OCI-LY1 (cell line): Measurements from ENCODE around the gene TMEM151B.

Experiments
- H2AFZ ChIP-seq: fragments of 200-600 bp; sonication (generic), shearing (Covaris generic); 2 replicates; pipeline ENCODE4 v1.6.0; 2014; ENCODE audit warnings: antibody characterized with exemption, mild to moderate bottlenecking, low read length
- H3F3A ChIP-seq: fragments of 200-600 bp; sonication (generic), shearing (Covaris generic); 2 replicates; pipeline ENCODE4 v1.6.0; 2014; ENCODE audit warnings: mild to moderate bottlenecking, antibody characterized with exemption, low read length, moderate library complexity; ENCODE audit not compliant: insufficient read depth
- H3K27ac ChIP-seq: fragments of 200-600 bp; sonication (generic); 2 replicates; pipeline ENCODE4 v1.5.1; 2014; ENCODE audit warnings: low read length, mixed run types, mild to moderate bottlenecking, low read depth; ENCODE audit not compliant: poor library complexity, severe bottlenecking
- H3K27me3 ChIP-seq: fragments of 200-600 bp; sonication (generic); 2 replicates; pipeline ENCODE4 v1.6.0; 2014; ENCODE audit warnings: antibody characterized with exemption, mild to moderate bottlenecking, low read length, moderate library complexity; ENCODE audit not compliant: insufficient read depth
- H3K36me3 ChIP-seq: fragments of 200-600 bp; sonication (generic); 2 replicates; pipeline ENCODE4 v1.6.1; 2014; ENCODE audit warnings: mild to moderate bottlenecking, antibody characterized with exemption, low read length, moderate library complexity, mixed read lengths; ENCODE audit not compliant: insufficient read depth
- H3K4me1 ChIP-seq: fragments of 200-600 bp; sonication (generic); 2 replicates; pipeline ENCODE4 v1.5.1; 2014; ENCODE audit warnings: mild to moderate bottlenecking, low read length, moderate library complexity; ENCODE audit not compliant: insufficient read depth, severe bottlenecking
- H3K4me2 ChIP-seq: fragments of 200-600 bp; sonication (generic), shearing (Covaris generic); 2 replicates; pipeline ENCODE4 v1.6.1; 2014; ENCODE audit warnings: low read length
- H3K4me3 ChIP-seq: fragments of 200-600 bp; sonication (generic); 2 replicates; pipeline ENCODE4 v1.5.1; 2014; ENCODE audit warnings: low read length, low read depth, mild to moderate bottlenecking, mixed read lengths; ENCODE audit not compliant: poor library complexity, severe bottlenecking
- H3K79me2 ChIP-seq: fragments of 200-600 bp; shearing (Covaris generic); 2 replicates; pipeline ENCODE4 v1.6.1; 2016; ENCODE audit warnings: mixed run types, low read length, mixed read lengths; ENCODE audit not compliant: insufficient read depth
- H3K9ac ChIP-seq: fragments of 200-600 bp; sonication (generic), shearing (Covaris generic); 2 replicates; pipeline ENCODE4 v1.6.1; 2014; ENCODE audit warnings: mild to moderate bottlenecking, low read length, mixed read lengths
- H3K9me2 ChIP-seq: fragments of 200-600 bp; sonication (generic), shearing (Covaris generic); 2 replicates; pipeline ENCODE4 v1.6.1; 2014; ENCODE audit warnings: low read depth, mild to moderate bottlenecking, low read length, mixed read lengths
- H3K9me3 ChIP-seq: fragments of 200-600 bp; shearing (Covaris generic); 2 replicates; pipeline ENCODE4 v1.6.1; 2014; ENCODE audit warnings: low read length, mixed read lengths
- H4K20me1 ChIP-seq: fragments of 200-600 bp; sonication (generic), shearing (Covaris generic); 2 replicates; pipeline ENCODE4 v1.6.0; 2016; ENCODE audit warnings: mild to moderate bottlenecking, low read length; ENCODE audit not compliant: insufficient read depth
- CTCF ChIP-seq: fragments of 200-600 bp; sonication (generic), shearing (Covaris generic); IDR thresholded peaks from 2 replicates; pipeline ENCODE4 v1.5.1; 2017; ENCODE audit warnings: mild to moderate bottlenecking, antibody characterized with exemption, low read length, moderate library complexity, mixed read lengths
- EZH2 ChIP-seq: fragments of 200-600 bp; sonication (generic), shearing (Covaris generic); IDR thresholded peaks from 2 replicates; pipeline ENCODE4 v1.8.0; 2017; ENCODE audit warnings: borderline replicate concordance, mixed run types, mild to moderate bottlenecking, antibody characterized with exemption, low read length, moderate library complexity, mixed read lengths

The TMEM151B gene

GRCh38 chr6:44298055-44298803 lies 28.0 kb downstream of the TMEM151B start:
- no peaks in the 10 kb centered on the region for H3K9me2 ChIP-seq
- no peak overlapping the region for H3K4me3 ChIP-seq
- no peaks in the 10 kb centered on the region for H3K27me3 ChIP-seq

DNA sequence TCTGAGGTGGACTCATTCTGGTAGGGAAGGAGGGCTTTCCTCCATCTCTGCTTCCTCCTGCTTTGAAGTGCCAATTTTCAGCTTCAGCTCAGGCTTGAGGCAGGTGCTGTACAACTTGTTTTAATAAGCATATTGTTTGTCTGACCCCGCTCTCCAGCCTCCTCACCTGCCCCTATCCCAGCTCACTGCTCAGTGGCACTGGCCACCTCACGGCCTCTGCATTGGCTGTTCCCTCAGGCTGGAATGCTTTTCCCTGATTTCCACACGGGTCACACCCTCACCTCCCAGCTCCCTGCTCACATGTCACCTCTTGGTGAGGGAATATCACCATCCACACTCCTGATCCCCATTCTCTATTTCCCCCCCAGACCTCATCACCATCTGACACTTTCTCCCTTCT lies 28.6 kb downstream of the TMEM151B start:
- no peaks in the 10 kb centered on the region for H3F3A ChIP-seq
- H3K9me2 ChIP-seq: no peaks in the 10 kb centered on the region
- H3K4me1 ChIP-seq: no peaks in the 10 kb centered on the region
- H3K36me3 ChIP-seq: peaks cover 35% of the 10 kb centered on the region
- H3K4me3 ChIP-seq: no peak overlapping the region
- H3K9me3 ChIP-seq: no peaks in the 10 kb centered on the region
- H3K27me3 ChIP-seq: no peaks in the 10 kb centered on the region
- H4K20me1 ChIP-seq: no peaks in the 10 kb centered on the region
- TF ChIP-seq EZH2: no peak
- TF ChIP-seq CTCF: no peak
- no peaks in the 10 kb centered on the region for H3K79me2 ChIP-seq
- no peak overlapping the region for H2AFZ ChIP-seq
- H3K27ac ChIP-seq: no peak overlapping the region
- no peak overlapping the region for H3K4me2 ChIP-seq
- no peak overlapping the region for H3K9ac ChIP-seq

More at GRCh38 chr6:44298055-44298803, 28.0 kb downstream of the TMEM151B start:
- H3K4me1 ChIP-seq: no peaks in the 10 kb centered on the region
- H3K27ac ChIP-seq: no peak overlapping the region
- H4K20me1 ChIP-seq: no peaks in the 10 kb centered on the region
- H3K9ac ChIP-seq: no peak overlapping the region
- no peaks in the 10 kb centered on the region for H3F3A ChIP-seq
- H3K9me3 ChIP-seq: no peaks in the 10 kb centered on the region
- TF ChIP-seq CTCF (no peak), EZH2 (no peak)
- H3K36me3 ChIP-seq: peaks cover 29% of the 10 kb centered on the region
- H3K79me2 ChIP-seq: no peaks in the 10 kb centered on the region
- H2AFZ ChIP-seq: no peak overlapping the region
- H3K4me2 ChIP-seq: no peak overlapping the region

DNA sequence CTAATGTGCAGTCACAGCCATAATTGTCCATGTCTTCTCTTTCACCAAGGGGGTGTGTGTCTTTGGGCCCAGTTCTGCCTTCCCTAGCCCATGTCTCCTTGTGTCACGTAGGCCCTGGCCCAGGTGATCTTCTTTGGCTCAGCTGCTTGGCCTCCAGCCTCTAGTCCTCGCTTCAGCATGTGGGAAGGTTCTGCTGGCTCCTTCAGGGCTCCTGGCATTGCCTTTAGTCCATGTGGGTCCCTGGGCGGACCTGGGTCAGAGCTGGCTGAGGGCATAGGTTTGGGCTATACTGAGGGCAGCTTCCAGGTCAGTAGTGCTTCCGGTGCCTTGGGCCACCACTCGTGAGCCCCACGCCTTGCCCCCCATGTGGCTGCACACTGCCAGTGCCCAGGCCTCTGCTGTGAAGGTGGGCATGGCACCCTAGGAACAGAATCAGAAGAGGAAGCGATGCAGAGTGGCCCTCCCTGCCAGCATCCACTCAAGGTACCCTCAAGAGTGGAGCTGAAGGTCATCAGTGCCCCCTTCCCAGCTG lies 30.1 kb downstream of the TMEM151B start:
- no peaks in the 10 kb centered on the region for H3K9me3 ChIP-seq
- H3K4me1 ChIP-seq: no peaks in the 10 kb centered on the region
- peaks cover 49% of the 10 kb centered on the region for H3K36me3 ChIP-seq
- TF ChIP-seq EZH2 (no peak), CTCF (no peak)
- H3K27me3 ChIP-seq: no peaks in the 10 kb centered on the region
- no peak overlapping the region for H3K27ac ChIP-seq
- no peak overlapping the region for H3K4me2 ChIP-seq
- H2AFZ ChIP-seq: no peak overlapping the region
- no peaks in the 10 kb centered on the region for H3F3A ChIP-seq
- no peak overlapping the region for H3K9ac ChIP-seq
- no peaks in the 10 kb centered on the region for H3K79me2 ChIP-seq
- no peaks in the 10 kb centered on the region for H4K20me1 ChIP-seq
- H3K9me2 ChIP-seq: no peaks in the 10 kb centered on the region
- no peak overlapping the region for H3K4me3 ChIP-seq
